HEK293 (cell line): ENCODE data around the gene PSORS1C2.

Experiments
- CTCF ChIA-PET: fragments of 350-600 bp; formaldehyde crosslinking; extraction: SDS; loops from one replicate; lab custom pipeline; 2021; ENCODE audit warnings: antibody characterized with exemption; lab: Yijun Ruan, JAX
- POLR2A ChIA-PET: fragments of 300-600 bp; formaldehyde crosslinking; extraction: SDS; loops from one replicate; lab custom pipeline; 2020; ENCODE audit warnings: antibody characterized with exemption, inconsistent platforms; lab: Yijun Ruan, JAX
- H3K27ac ChIP-seq: fragments of 200-500 bp; sonication (Bioruptor generic); 2 replicates; pipeline ENCODE4 v1.5.1; 2014; ENCODE audit warnings: low read depth, low read length, control low read depth, inconsistent platforms; ENCODE audit errors: extremely low read depth
- H3K36me3 ChIP-seq, 2 experiments: fragments of 200-500 bp in 1 of 2; sonication (Bioruptor generic) in 1 of 2; 1 replicate in 1 of 2; 2 replicates in 1 of 2; pipeline ENCODE4 v1.5.1; 2014 to 2017; ENCODE audit warnings: inconsistent platforms in 2 of 2, low read length in 2 of 2; ENCODE audit not compliant: control insufficient read depth in 2 of 2, insufficient read depth in 1 of 2
- H3K4me1 ChIP-seq: fragments of 200-500 bp; sonication (Bioruptor generic); 2 replicates; pipeline ENCODE4 v1.5.1; 2014; ENCODE audit warnings: mild to moderate bottlenecking, low read length, inconsistent platforms; ENCODE audit not compliant: control insufficient read depth, insufficient read depth
- H3K4me3 ChIP-seq: 2 replicates; pipeline ENCODE4 v1.5.1; 2011; ENCODE audit warnings: low read depth, mild to moderate bottlenecking, control low read depth, low read length, moderate library complexity
- H3K9me3 ChIP-seq: fragments of 200-500 bp; sonication (Bioruptor generic); 2 replicates; pipeline ENCODE4 v1.5.1; 2014; ENCODE audit warnings: low read depth, low read length, inconsistent platforms; ENCODE audit not compliant: control insufficient read depth, insufficient read depth
- BCL11A ChIP-seq: fragments of 450-650 bp; formaldehyde crosslinking; IDR thresholded peaks from 2 replicates; pipeline ENCODE4 v1.5.1; 2016; ENCODE audit warnings: low read depth, missing biosample characterization, missing genetic modification characterization
- CTCF ChIP-seq: fragments of 450-650 bp; formaldehyde crosslinking; IDR thresholded peaks from 2 replicates; pipeline ENCODE4 v1.5.1; 2016; ENCODE audit warnings: missing biosample characterization, missing genetic modification characterization
- GLI2 ChIP-seq: fragments of 450-650 bp; formaldehyde crosslinking; IDR thresholded peaks from 2 replicates; pipeline ENCODE4; 2017; ENCODE audit warnings: missing biosample characterization, missing genetic modification characterization, low read depth, borderline replicate concordance
- HIC1 ChIP-seq: fragments of 450-650 bp; formaldehyde crosslinking; IDR thresholded peaks from 2 replicates; pipeline ENCODE4 v1.5.1; 2016; ENCODE audit warnings: missing biosample characterization, missing genetic modification characterization
- SCRT1 ChIP-seq: fragments of 450-650 bp; formaldehyde crosslinking; IDR thresholded peaks from 2 replicates; pipeline ENCODE4 v1.5.1; 2016; ENCODE audit warnings: missing biosample characterization, missing genetic modification characterization, borderline replicate concordance
- SCRT2 ChIP-seq: fragments of 450-650 bp; formaldehyde crosslinking; IDR thresholded peaks from 2 replicates; pipeline ENCODE4 v1.5.1; 2016; ENCODE audit warnings: missing biosample characterization, missing genetic modification characterization
- SP2 ChIP-seq: fragments of 450-650 bp; formaldehyde crosslinking; IDR thresholded peaks from 2 replicates; pipeline ENCODE4 v1.5.1; 2016; ENCODE audit warnings: missing biosample characterization, missing genetic modification characterization
- YY1 ChIP-seq: fragments of 450-650 bp; formaldehyde crosslinking; IDR thresholded peaks from 2 replicates; pipeline ENCODE4 v1.5.1; 2018; ENCODE audit warnings: missing biosample characterization, missing genetic modification characterization
- ZFP3 ChIP-seq: fragments of 450-650 bp; formaldehyde crosslinking; IDR thresholded peaks from 2 replicates; pipeline ENCODE4 v1.5.1; 2016; ENCODE audit warnings: low read depth, missing biosample characterization, missing genetic modification characterization
- ZNF18 ChIP-seq: fragments of 450-650 bp; formaldehyde crosslinking; IDR thresholded peaks from 2 replicates; pipeline ENCODE4 v1.5.1; 2016; ENCODE audit warnings: missing biosample characterization, missing genetic modification characterization
- ZNF221 ChIP-seq: fragments of 450-650 bp; formaldehyde crosslinking; IDR thresholded peaks from 2 replicates; pipeline ENCODE4 v1.5.1; 2017; ENCODE audit warnings: missing biosample characterization, missing genetic modification characterization, borderline replicate concordance
- ZNF302 ChIP-seq: fragments of 450-650 bp; formaldehyde crosslinking; IDR thresholded peaks from 2 replicates; pipeline ENCODE4 v1.5.1; 2016; ENCODE audit warnings: missing biosample characterization, missing genetic modification characterization, low read depth
- ZNF37A ChIP-seq: fragments of 450-650 bp; IDR thresholded peaks from 2 replicates; pipeline ENCODE4 v1.5.1; 2018; ENCODE audit warnings: missing biosample characterization, missing genetic modification characterization
- ZNF416 ChIP-seq: fragments of 450-650 bp; formaldehyde crosslinking; IDR thresholded peaks from 2 replicates; pipeline ENCODE4 v1.5.1; 2016; ENCODE audit warnings: missing biosample characterization, missing genetic modification characterization
- ZNF48 ChIP-seq: fragments of 450-650 bp; formaldehyde crosslinking; IDR thresholded peaks from 2 replicates; pipeline ENCODE4 v1.5.1; 2016; ENCODE audit warnings: missing biosample characterization, missing genetic modification characterization
- ZNF585B ChIP-seq: fragments of 450-650 bp; formaldehyde crosslinking; IDR thresholded peaks from 2 replicates; pipeline ENCODE4 v1.5.1; 2016; ENCODE audit warnings: missing biosample characterization, missing genetic modification characterization
- ZNF596 ChIP-seq: fragments of 450-650 bp; IDR thresholded peaks from 2 replicates; pipeline ENCODE4 v1.5.0; 2018; ENCODE audit warnings: missing biosample characterization, mild to moderate bottlenecking, missing genetic modification characterization, moderate library complexity
- ZNF664 ChIP-seq: fragments of 450-650 bp; formaldehyde crosslinking; IDR thresholded peaks from 2 replicates; pipeline ENCODE4 v1.5.1; 2016; ENCODE audit warnings: missing biosample characterization, missing genetic modification characterization
- ZNF837 ChIP-seq: fragments of 450-650 bp; formaldehyde crosslinking; IDR thresholded peaks from 2 replicates; pipeline ENCODE4 v1.5.1; 2016; ENCODE audit warnings: missing biosample characterization, missing genetic modification characterization

The PSORS1C2 gene

GRCh38 chr6:31112478-31112877, 26.4 kb downstream of the PSORS1C2 start, which contains the start of gene C6orf15:
Gene C6orf15 (minus strand): TSS chr6:31112575. CDS start chr6:31112555, 20 bp downstream.
- no peaks in the 10 kb centered on the region for H3K36me3 ChIP-seq
- POLR2A ChIA-PET = no interaction called here
- H3K4me1 ChIP-seq = peaks cover 7% of the 10 kb centered on the region
- CTCF ChIA-PET = interaction anchor here (0.8 to 8.3 kb wide), 4 partner anchors 10 to 144 kb away, joined by 3 to 60 read pairs (median 10); no protein-coding TSS in a partner anchor
- H3K9me3 ChIP-seq = no peaks in the 10 kb centered on the region
- TF ChIP-seq SCRT2 (tag by site-specific recombination) = peak; percentile 93
- TF ChIP-seq HIC1 = no peak
- TF ChIP-seq ZNF664 (tag by site-specific recombination) = no peak
- TF ChIP-seq BCL11A = no peak
- TF ChIP-seq SCRT1 (tag by site-specific recombination) = peak; percentile 62; the same call in 1 of the 2 replicates
- TF ChIP-seq ZFP3 = no peak
- H3K4me3 ChIP-seq = no peak within 1 kb of the TSS
- no peak within 1 kb of the TSS for H3K27ac ChIP-seq

- H3K4me1 ChIP-seq = peaks cover 7% of the 10 kb centered on the region
- no peaks in the 10 kb centered on the region for H3K9me3 ChIP-seq
- CTCF ChIA-PET = interaction anchor here (0.8 to 8.3 kb wide), 4 partner anchors 9 to 143 kb away, joined by 3 to 60 read pairs (median 4); no protein-coding TSS in a partner anchor
- H3K27ac ChIP-seq = no peak overlapping the region
- no peaks in the 10 kb centered on the region for H3K36me3 ChIP-seq
- TF ChIP-seq ZNF221 (tag by site-specific recombination) (no peak), ZNF585B (tag by site-specific recombination) (no peak), SP2 (no peak), GLI2 (tag by site-specific recombination) (no peak), ZNF18 (tag by site-specific recombination) (no peak), ZNF416 (tag by site-specific recombination) (no peak), CTCF (tag by site-specific recombination) (no peak), ZNF302 (tag by site-specific recombination) (no peak), ZNF596 (no peak), ZNF48 (tag by site-specific recombination) (no peak), ZFP3 (no peak), YY1 (tag by site-specific recombination) (no peak), ZNF837 (tag by site-specific recombination) (no peak), ZNF37A (tag by site-specific recombination) (no peak)
- POLR2A ChIA-PET = no interaction called here
- no peak overlapping the region for H3K4me3 ChIP-seq
Observed at GRCh38 chr6:31111712-31112111, 27.2 kb downstream of the PSORS1C2 start.
